SU-DHL-6 (cell line): ENCODE data around the gene CCDC93.

Experiments
- H2AFZ ChIP-seq: fragments of 200-600 bp; sonication (generic); 2 replicates; pipeline ENCODE4 v1.6.1; 2014; ENCODE audit warnings: low read depth, mild to moderate bottlenecking, moderate library complexity, mixed read lengths, antibody characterized with exemption, low read length; ENCODE audit not compliant: severe bottlenecking
- H3F3A ChIP-seq: fragments of 200-600 bp; shearing (Covaris generic); 2 replicates; pipeline ENCODE4 v1.6.0; 2016; ENCODE audit warnings: antibody characterized with exemption, mild to moderate bottlenecking; ENCODE audit not compliant: insufficient read depth
- H3K27ac ChIP-seq: fragments of 200-600 bp; sonication (generic); 2 replicates; pipeline ENCODE4 v1.5.1; 2016; ENCODE audit warnings: low read depth, mild to moderate bottlenecking, low read length, moderate library complexity, mixed read lengths
- H3K27me3 ChIP-seq: fragments of 200-600 bp; sonication (generic), shearing (Covaris generic); 2 replicates; pipeline ENCODE4 v1.6.0; 2014; ENCODE audit warnings: mild to moderate bottlenecking, low read length
- H3K36me3 ChIP-seq: fragments of 200-600 bp; sonication (generic); 2 replicates; pipeline ENCODE4 v1.6.1; 2014; ENCODE audit warnings: mild to moderate bottlenecking, low read length, mixed read lengths
- H3K4me2 ChIP-seq: fragments of 300-600, 200-600 bp; shearing (Covaris generic), sonication (generic); 2 replicates; pipeline ENCODE4 v1.6.0; 2014; ENCODE audit warnings: low read length, low read depth, mild to moderate bottlenecking; ENCODE audit not compliant: poor library complexity, severe bottlenecking
- H3K4me3 ChIP-seq: fragments of 200-600 bp; sonication (generic); 2 replicates; pipeline ENCODE4 v1.5.1; 2014; ENCODE audit warnings: antibody characterized with exemption, low read length, mild to moderate bottlenecking, mixed read lengths; ENCODE audit not compliant: insufficient read depth, poor library complexity, severe bottlenecking
- H3K79me2 ChIP-seq: fragments of 200-600 bp; sonication (generic); 2 replicates; pipeline ENCODE4 v1.6.1; 2014; ENCODE audit warnings: mild to moderate bottlenecking, low read length, moderate library complexity; ENCODE audit not compliant: insufficient read depth
- H3K9ac ChIP-seq: fragments of 200-600 bp; sonication (generic); 2 replicates; pipeline ENCODE4 v1.7.0; 2014; ENCODE audit warnings: mild to moderate bottlenecking, low read length
- H3K9me2 ChIP-seq: fragments of 200-600 bp; sonication (generic); replicated peaks from 2 replicates; pipeline ENCODE4 v1.6.1; 2014; ENCODE audit warnings: low read length; ENCODE audit not compliant: insufficient read depth
- H3K9me3 ChIP-seq: fragments of 200-600 bp; sonication (generic); 2 replicates; pipeline ENCODE4 v1.6.1; 2014; ENCODE audit warnings: low read length, mixed read lengths; ENCODE audit not compliant: insufficient read depth
- H4K20me1 ChIP-seq: fragments of 200-600 bp; sonication (generic); 2 replicates; pipeline ENCODE4 v1.6.1; 2014; ENCODE audit warnings: low read depth, mild to moderate bottlenecking, antibody characterized with exemption, low read length, moderate library complexity, mixed read lengths
- CTCF ChIP-seq: fragments of 200-600 bp; sonication (generic); IDR thresholded peaks from one replicate; pipeline ENCODE4 v1.5.1; 2017; ENCODE audit warnings: antibody characterized with exemption, mild to moderate bottlenecking, low read length, moderate library complexity; ENCODE audit not compliant: insufficient read depth, poor library complexity, severe bottlenecking
- EZH2phosphoT487 ChIP-seq: fragments of 200-600 bp; sonication (generic), shearing (Covaris generic); conservative IDR thresholded peaks from 2 replicates; pipeline ENCODE4 v1.6.1; 2018; ENCODE audit warnings: mild to moderate bottlenecking, antibody characterized with exemption, low read length, moderate library complexity, mixed read lengths

Gene CCDC93

DNA sequence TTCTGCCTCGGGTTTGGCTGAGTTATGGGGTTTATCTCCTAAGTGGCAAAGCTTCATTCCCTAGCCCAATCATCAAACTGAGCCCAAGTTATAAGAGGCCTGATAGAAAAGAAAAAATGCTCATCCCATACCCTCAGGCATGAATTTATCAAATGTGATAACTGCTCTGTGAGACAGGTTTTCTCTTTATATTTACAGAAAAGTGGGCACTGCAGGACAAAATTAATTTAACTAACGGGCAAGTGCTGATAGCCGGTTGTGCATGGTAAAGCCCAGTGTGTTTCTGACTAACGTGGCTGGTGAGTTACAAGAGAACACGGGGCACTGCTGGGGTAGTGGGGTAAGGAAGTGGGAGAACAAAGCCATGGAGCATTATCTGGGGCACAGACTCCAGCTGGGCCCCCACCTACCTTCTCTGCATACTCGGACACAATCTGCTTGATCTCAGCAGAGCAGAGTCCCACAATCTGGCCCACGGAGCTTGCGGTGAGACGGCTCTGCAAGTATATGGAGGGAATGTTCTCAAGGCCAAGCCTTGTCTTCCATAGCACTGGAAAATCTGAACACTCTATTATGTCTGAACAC is 40.3 kb downstream of the CCDC93 start:
- Histone ChIP-seq H4K20me1 (no peaks in the 10 kb centered on the region), H3K36me3 (peaks cover 3% of the 10 kb centered on the region; the same call in 1 of the 2 replicates)

DNA sequence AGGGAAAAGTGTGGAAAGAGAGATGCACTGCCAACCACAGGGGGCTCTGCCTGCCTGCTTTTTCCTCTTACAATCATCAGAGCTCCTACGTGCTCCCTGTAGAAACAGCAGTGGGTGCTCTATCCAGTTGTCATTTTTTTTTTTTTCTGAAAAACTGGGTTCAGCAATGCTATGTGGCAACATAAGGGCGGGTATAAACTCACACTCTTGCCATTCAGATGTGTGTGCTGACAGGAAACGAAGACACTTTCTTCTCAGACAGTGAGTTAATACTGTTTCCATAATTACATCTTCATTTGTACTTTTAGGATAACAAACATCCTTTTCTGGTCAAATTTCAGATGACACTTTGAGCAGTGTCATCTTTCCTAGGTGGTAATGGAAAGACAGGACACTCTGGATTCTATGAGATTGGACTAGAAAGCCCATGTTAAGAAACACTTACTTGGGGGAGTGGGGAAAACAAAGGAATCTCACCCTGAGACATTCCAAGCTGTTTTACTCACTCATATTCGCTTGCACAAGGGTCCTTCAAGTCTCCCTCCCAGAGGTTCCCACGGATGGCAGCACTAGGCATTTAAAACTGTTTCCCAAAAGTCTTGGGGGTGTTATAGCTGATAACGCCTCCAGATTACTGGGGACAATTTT is 41.3 kb downstream of the CCDC93 start:
- H3K27me3 ChIP-seq = no peaks in the 10 kb centered on the region
- H3K79me2 ChIP-seq = no peaks in the 10 kb centered on the region
- no peak overlapping the region for H3K27ac ChIP-seq
- H3K4me2 ChIP-seq = no peak overlapping the region
- no peaks in the 10 kb centered on the region for H4K20me1 ChIP-seq
- H2AFZ ChIP-seq = no peak overlapping the region
- H3F3A ChIP-seq = no peaks in the 10 kb centered on the region
- no peaks in the 10 kb centered on the region for H3K9me2 ChIP-seq
- H3K9me3 ChIP-seq = no peaks in the 10 kb centered on the region
- TF ChIP-seq EZH2phosphoT487 (no peak), CTCF (no peak)
- H3K36me3 ChIP-seq = no peaks in the 10 kb centered on the region; the same call in 1 of the 2 replicates
- H3K9ac ChIP-seq = no peak overlapping the region
- no peak overlapping the region for H3K4me3 ChIP-seq

More for the DNA sequence above, 40.3 kb downstream of the CCDC93 start:
- Histone ChIP-seq H3F3A (no peaks in the 10 kb centered on the region), H3K9me3 (no peaks in the 10 kb centered on the region), H3K9me2 (no peaks in the 10 kb centered on the region), H3K4me2 (no peak overlapping the region), H3K4me3 (no peak overlapping the region), H3K9ac (no peak overlapping the region), H3K79me2 (no peaks in the 10 kb centered on the region), H2AFZ (no peak overlapping the region), H3K27me3 (no peaks in the 10 kb centered on the region), H3K27ac (no peak overlapping the region)
- TF ChIP-seq CTCF = no peak
- TF ChIP-seq EZH2phosphoT487 = no peak

GRCh38 chr2:117968722-117969121 is 45.1 kb downstream of the CCDC93 start:
- TF ChIP-seq EZH2phosphoT487 (no peak), CTCF (no peak)
- no peaks in the 10 kb centered on the region for H4K20me1 ChIP-seq

More at GRCh38 chr2:117968722-117969121, 45.1 kb downstream of the CCDC93 start:
- H3K27ac ChIP-seq = no peak overlapping the region
- H3K79me2 ChIP-seq = no peaks in the 10 kb centered on the region
- H3K9ac ChIP-seq = no peak overlapping the region
- no peak overlapping the region for H3K4me3 ChIP-seq
- no peaks in the 10 kb centered on the region for H3K9me3 ChIP-seq
- no peaks in the 10 kb centered on the region for H3F3A ChIP-seq
- H3K4me2 ChIP-seq = no peak overlapping the region
- no peaks in the 10 kb centered on the region for H3K27me3 ChIP-seq
- H3K36me3 ChIP-seq = no peaks in the 10 kb centered on the region; the same call in 1 of the 2 replicates
- H3K9me2 ChIP-seq = no peaks in the 10 kb centered on the region
- H2AFZ ChIP-seq = no peak overlapping the region
